HG03280 (cell line): ENCODE data around the gene SMPD3.

ENCODE experiments used
- ATAC-seq: cut with Tn5 transposase; IDR thresholded peaks from one replicate; pipeline ENCODE4 v1.9.1; 2021; ENCODE audit warnings: mild to moderate bottlenecking, moderate library complexity; ENCODE audit not compliant: unreplicated experiment

The SMPD3 gene

GRCh38 chr16:68406458-68407152 is 41.7 kb downstream of the SMPD3 start:
- ATAC-seq: no peak

DNA sequence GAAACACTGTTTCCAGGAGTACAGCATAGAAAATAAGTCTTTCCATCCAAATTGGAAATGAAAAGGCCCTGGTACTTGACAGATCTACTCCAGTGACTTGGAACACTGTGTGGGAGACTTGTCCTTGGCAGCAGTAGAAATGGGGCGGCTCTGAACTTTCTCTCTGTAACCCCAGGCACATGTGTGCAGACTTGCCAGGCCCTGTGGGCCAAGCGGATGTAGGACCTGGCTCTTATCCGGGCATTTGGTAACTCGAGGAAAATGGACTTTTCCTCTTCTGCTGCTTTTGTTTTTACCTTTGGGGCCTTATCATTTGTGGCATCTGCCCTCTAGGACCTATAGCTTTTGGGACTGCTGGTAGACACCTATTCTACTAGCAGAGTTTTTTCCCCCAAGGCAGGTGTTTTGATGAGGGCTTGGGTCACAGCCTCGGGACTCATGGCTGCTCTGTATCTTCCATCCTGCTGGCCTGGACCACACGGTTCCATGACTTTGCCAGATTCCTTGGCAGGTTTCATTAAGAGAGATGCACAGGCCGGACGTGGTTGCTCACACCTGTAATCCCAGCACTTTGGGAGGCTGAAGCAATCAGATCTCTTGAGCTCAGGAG is 43.5 kb downstream of the SMPD3 start:
- ATAC-seq: no peak

DNA sequence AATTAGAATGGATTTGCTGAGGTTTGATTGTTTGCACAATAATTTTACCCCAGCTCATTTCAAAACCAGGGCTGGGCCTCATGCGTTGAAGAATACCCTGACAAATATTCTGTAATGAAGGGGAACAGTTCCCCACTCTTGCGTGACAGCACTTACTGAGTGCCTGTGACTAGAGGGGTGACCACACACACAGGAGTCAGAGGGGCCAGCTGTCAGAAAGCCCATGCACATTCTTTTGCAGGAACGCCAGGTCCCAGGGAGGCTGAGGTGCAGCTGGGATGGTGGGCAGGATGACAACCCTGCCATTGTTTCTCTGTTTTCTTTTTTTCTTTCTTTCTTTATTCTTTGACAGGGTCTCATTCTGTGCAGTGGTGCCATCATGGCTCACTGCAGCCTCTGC is 44.6 kb downstream of the SMPD3 start:
- no peak for ATAC-seq

DNA sequence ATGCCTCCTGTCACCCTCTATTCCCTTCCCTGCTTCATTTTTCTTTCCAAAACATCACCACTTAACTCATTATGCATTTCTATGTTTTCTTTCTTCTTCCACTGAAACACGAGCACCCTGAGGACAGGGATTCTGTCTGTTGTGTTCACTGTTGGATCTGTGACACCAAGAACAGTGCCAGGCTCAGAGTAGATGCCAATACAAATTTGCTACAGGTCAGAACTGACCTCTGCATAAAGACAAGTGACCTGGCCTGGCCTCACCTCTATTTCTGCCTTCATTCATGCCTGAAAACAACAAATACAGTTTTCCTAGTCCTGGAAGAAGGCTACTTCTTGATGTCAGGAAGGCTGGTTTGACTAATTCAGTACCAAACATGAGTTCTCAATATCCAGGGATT is 45.1 kb downstream of the SMPD3 start:
- ATAC-seq: no peak

DNA sequence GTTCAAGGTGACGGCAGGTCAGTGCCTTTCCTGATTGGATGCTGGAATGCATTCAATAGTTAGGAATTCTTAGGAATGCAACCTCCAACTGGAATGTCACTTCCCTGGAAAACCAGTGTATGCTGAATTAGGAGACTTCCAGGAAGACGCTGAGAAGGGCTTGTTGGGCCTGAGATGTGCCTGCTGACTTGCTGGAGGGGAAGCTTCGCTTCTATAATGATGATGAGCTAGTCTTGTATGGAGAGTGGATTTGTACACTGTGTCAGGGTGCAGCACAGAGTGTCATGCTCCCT is 45.6 kb downstream of the SMPD3 start:
- ATAC-seq: no peak

- no peak for ATAC-seq
Measured at GRCh38 chr16:68401871-68402747, 46.2 kb downstream of the SMPD3 start.

- ATAC-seq: no peak
Measured at GRCh38 chr16:68400924-68401460, 47.3 kb downstream of the SMPD3 start.

GRCh38 chr16:68400083-68400923 is 48.0 kb downstream of the SMPD3 start:
- ATAC-seq: no peak

GRCh38 chr16:68399456-68399855 is 48.9 kb downstream of the SMPD3 start:
- no peak for ATAC-seq

DNA sequence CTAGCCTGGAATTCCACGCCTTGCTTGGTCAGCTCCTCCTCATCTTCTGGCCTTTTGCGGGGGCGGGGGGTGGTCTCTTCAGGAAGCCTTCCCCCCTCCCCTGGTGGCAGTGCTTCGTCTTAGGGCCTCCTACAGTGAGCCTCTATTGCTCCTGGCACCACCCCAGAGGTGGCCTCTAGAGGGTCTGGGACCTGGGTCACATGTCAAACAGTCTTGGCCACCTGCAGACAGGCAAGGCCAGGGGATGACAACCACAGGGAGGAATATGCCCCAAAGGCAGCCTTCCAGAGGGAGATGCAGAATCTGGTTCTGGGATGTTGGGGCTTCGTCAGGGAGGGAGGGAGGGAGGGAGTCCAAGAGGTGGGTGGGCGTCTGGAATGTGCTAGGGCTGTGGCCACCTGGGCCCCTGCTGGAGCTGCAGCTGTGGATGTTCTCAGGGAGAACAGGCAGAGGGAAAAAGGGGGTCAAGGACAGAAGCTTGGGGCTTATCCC is 50.6 kb downstream of the SMPD3 start:
- no peak for ATAC-seq

- no peak for ATAC-seq
Measured at GRCh38 chr16:68396481-68396880, 51.8 kb downstream of the SMPD3 start.

DNA sequence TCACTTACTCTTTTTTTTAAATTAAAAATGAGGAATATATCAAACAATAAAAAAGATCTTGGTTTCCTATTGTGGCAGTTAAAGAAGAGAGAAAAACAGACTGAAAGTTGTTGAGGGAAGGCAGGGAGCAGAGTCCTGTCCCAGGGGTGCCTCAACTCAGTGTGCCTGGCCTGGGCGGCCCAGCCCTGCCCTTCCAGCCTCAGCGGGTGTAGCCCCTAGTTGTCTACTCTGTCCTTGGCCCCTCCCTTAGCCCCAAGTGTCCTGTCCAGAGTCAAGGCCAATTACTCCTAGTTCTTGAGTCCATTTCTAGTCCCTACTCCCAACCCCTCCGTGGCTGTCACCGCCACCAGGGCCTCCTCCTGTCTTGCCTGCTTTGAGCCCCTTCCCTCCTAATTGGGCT is 52.5 kb downstream of the SMPD3 start:
- ATAC-seq: no peak

- ATAC-seq: no peak
Measured at GRCh38 chr16:68395167-68395786, 53.0 kb downstream of the SMPD3 start.

DNA sequence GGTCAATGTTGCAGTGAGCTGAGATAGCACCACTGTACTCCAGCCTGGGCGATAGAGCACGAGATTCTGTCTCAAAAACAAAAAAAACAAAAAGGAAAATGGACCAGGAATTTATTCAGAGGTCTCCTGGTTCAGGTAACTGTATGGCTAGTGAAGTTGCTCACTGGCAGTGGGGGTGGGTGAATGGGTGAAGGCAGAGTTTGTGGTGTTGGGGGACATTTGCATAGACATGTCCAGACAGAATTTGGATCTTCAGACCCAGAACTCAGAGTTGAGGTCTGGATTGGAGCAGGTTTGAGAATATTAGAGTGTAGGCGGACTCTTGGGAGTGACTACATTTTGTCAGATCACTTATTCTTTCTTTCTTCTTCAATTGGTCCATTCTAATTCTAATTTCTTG is 55.0 kb downstream of the SMPD3 start:
- ATAC-seq: no peak

GRCh38 chr16:68389750-68390371 is 58.4 kb downstream of the SMPD3 start:
- ATAC-seq: no peak

DNA sequence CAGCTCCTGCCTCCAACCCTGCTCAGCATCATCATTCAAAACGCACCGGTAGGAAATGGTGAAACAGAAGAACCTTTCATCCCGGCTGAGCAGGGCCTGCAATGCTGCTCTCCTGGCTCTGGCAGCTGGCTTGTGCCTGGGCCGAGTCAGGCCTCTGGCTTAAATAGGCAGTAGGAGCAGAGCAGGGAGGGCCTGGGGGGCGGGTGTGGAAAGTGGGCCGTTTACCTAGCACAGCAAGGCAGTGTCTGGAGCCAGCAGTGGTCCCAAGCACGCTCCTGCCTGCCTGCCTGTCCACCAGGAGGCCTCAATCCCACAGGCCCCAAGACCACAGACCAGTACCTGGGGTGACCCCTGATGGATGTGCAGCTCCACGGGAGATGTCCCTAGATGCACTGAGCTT is 59.3 kb downstream of the SMPD3 start:
- no peak for ATAC-seq

DNA sequence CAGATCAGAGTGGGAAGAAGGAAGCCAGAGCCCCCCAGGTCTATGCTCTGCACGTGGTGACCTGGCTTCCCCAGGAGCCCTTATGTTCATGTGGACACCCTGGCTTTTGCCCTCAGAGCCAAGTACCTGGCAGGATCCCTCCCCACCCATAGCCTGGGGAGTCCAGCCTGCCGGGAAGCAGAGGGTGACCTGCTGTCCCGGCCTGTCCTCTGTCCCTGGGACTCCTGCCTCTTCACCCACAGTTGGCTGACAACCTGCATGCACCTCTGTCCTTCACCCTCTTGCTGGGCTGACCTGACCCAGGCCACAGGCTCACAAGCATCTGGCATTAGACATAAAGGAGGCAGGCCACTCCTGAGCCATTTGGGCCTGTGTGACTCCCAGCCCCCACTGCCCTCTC is 60.2 kb downstream of the SMPD3 start:
- no peak for ATAC-seq

- no peak for ATAC-seq
Measured at GRCh38 chr16:68387301-68387700, 61.0 kb downstream of the SMPD3 start.

DNA sequence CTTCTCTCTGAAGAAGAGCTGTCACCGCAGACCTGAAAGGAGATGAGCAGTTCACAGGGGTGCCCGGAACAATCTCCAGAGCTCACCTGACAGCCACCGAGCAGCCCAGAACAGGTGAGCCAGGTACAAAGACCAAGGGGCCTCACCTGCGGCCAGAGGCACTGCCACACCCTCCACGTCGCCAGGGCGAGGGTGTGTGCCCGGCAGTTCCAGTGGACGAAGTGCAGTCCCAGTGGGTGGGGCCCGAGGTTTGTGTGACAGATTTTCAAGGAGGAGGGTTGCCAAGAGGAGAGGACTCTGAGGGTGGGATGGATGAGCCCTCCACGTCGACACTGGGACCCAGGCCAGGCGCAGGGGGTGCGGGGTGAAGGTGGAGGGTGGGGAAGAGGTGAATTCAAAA is 61.7 kb downstream of the SMPD3 start:
- ATAC-seq: no peak

DNA sequence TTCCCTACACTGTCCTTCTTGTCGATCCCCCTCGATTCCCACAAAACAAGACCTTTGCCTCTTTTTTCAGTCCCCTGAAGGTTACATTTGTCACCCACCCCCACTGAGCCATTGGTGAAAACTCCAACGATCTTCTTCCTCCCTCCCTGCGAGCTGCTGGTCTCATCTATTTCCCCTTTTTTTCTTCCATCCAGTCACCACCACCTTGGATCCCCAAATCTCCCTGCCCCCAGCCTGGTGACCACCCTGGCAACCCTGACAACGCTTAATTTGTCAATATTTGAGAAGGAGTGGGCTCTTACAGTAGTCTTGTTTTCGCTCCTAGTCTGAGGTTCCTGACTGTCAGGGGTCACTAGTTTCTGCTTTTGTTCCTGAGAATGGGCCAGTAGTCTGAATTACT is 62.9 kb downstream of the SMPD3 start:
- ATAC-seq: no peak
